H1 (cell line): ENCODE data around the gene TK2. TPM values are rescaled to one million over a fixed set of nuclear protein-coding genes. Genes with fewer than 3 reads are reported as not detected.

Source experiments
- CEBPB ChIP-seq: IDR thresholded peaks from 2 replicates; pipeline ENCODE4 v1.6.1; 2012; ENCODE audit warnings: low read depth, low read length
- GTF2F1 ChIP-seq: IDR thresholded peaks from 2 replicates; pipeline ENCODE4 v1.6.1; 2012; ENCODE audit warnings: low read depth, low read length, improper control_type of control experiment, borderline replicate concordance
- NANOG ChIP-seq: IDR thresholded peaks from 2 replicates; pipeline ENCODE4 v1.6.1; 2011; ENCODE audit warnings: low read length, low read depth, mild to moderate bottlenecking, inconsistent platforms; ENCODE audit not compliant: insufficient read depth, poor library complexity, severe bottlenecking
- TBP ChIP-seq: IDR thresholded peaks from 2 replicates; pipeline ENCODE4 v1.6.1; 2011; ENCODE audit warnings: low read depth, low read length, improper control_type of control experiment
- polyA plus RNA-seq, 7 experiments: library from polyadenylated mRNA; depleted of rRNA in 3 of 7; stranded (reverse) in 5 of 7; unstranded in 2 of 7; fragments of >200 nt in 5 of 7; fragments of 200-250 nt in 2 of 7; gene quantifications; 1 replicate in 5 of 7; 2 replicates in 1 of 7; 4 replicates in 1 of 7; pipeline versions ENCODE4 v1.2.1 to v1.2.3, GENCODE V29; 2011 to 2013; ENCODE audit warnings: missing spikeins in 2 of 7, mixed read lengths in 2 of 7
- total RNA-seq: library from RNA; stranded (reverse); fragmentation: NEBNext Ultra II Directional; extraction: Animal tissue kit (Norgen Biotek cat#: 25700); gene quantifications from 2 replicates; pipeline ENCODE4 v1.2.1, GENCODE V29; 2021

TK2 gene
- total and polyA plus RNA-seq, 2 of the 8 experiments (the other 6 are each of a cell fraction or from before 2014, with no cell fraction given) = 2.7 to 3.6 TPM

DNA sequence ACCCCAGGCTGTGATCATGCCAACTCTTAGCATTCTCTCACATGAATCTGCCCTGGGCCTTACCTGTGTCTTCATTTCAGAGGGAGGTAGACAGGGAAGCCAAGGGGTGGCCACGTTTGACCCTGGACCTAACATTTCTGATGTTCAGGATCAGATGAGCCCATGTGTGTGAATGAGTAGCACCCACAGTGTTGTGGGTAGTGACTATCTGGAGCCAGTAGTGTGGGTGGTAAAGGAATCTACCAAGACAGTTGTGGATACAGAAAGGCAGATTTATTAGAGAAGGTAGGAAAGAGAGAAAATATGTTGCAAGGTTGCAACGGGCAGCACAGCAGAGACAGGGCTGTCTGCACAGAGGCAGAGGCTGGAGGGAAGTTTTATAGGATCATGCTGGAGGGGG is 60.5 kb downstream of the TK2 start (continued):
- TF ChIP-seq TBP = no peak
- no peak for TF ChIP-seq CEBPB
- no peak for TF ChIP-seq GTF2F1
- no peak for TF ChIP-seq NANOG
